Mesendoderm (in vitro differentiated cells): ENCODE measurements around the gene VIPR2.
"Not testable (repeated sequence)": the region's sequence is repeated elsewhere in the genome, so short reads cannot be mapped to it uniquely, and the experiment has no call there.

ENCODE experiments used
- DNase-seq: peaks from one replicate; pipeline ENCODE4 v3.0.0; 2013
- H2AK5ac ChIP-seq: 2 replicates; pipeline ENCODE4 v1.6.1; 2013; ENCODE audit warnings: low read length, inconsistent platforms
- H2BK120ac ChIP-seq: 2 replicates; pipeline ENCODE4 v1.6.1; 2013; ENCODE audit warnings: low read depth, mild to moderate bottlenecking, low read length, moderate library complexity, mixed read lengths
- H2BK15ac ChIP-seq: replicated peaks from 2 replicates; pipeline ENCODE4 v1.6.1; 2013; ENCODE audit warnings: low read depth, mild to moderate bottlenecking, moderate library complexity
- H2BK5ac ChIP-seq: 2 replicates; pipeline ENCODE4 v1.6.1; 2013; ENCODE audit warnings: low read length, inconsistent platforms
- H3K18ac ChIP-seq: 2 replicates; pipeline ENCODE4 v1.6.1; 2013; ENCODE audit warnings: mild to moderate bottlenecking, low read length, mixed read lengths
- H3K23ac ChIP-seq: one replicate; pipeline ENCODE4 v1.6.1; 2013; ENCODE audit warnings: low read length
- H3K27ac ChIP-seq: 2 replicates; pipeline ENCODE4 v1.5.1; 2013; ENCODE audit warnings: low read depth, mild to moderate bottlenecking, inconsistent platforms, low read length, moderate library complexity
- H3K27me3 ChIP-seq: 2 replicates; pipeline ENCODE4 v1.6.1; 2013; ENCODE audit warnings: low read length, control low read depth, mild to moderate bottlenecking, inconsistent platforms; ENCODE audit not compliant: insufficient read depth, poor library complexity
- H3K36me3 ChIP-seq: 2 replicates; pipeline ENCODE4 v1.6.1; 2013; ENCODE audit warnings: low read length, inconsistent platforms; ENCODE audit not compliant: control insufficient read depth, insufficient read depth
- H3K4ac ChIP-seq: one replicate; pipeline ENCODE4 v1.6.1; 2013; ENCODE audit warnings: low read depth, mild to moderate bottlenecking, low read length, moderate library complexity
- H3K4me1 ChIP-seq: 2 replicates; pipeline ENCODE4 v1.6.1; 2013; ENCODE audit warnings: low read depth, low read length, inconsistent platforms; ENCODE audit not compliant: control insufficient read depth
- H3K4me2 ChIP-seq: 2 replicates; pipeline ENCODE4 v1.6.1; 2013; ENCODE audit warnings: low read length
- H3K4me3 ChIP-seq: 2 replicates; pipeline ENCODE4 v1.5.1; 2013; ENCODE audit warnings: mild to moderate bottlenecking, low read length
- H3K56ac ChIP-seq: one replicate; pipeline ENCODE4 v1.6.1; 2013; ENCODE audit warnings: low read length
- H3K79me1 ChIP-seq: 2 replicates; pipeline ENCODE4 v1.6.1; 2013; ENCODE audit warnings: low read length, inconsistent platforms
- H3K79me2 ChIP-seq: 2 replicates; pipeline ENCODE4 v1.6.1; 2013; ENCODE audit warnings: mild to moderate bottlenecking, low read length; ENCODE audit not compliant: control insufficient read depth, insufficient read depth
- H3K9ac ChIP-seq: 2 replicates; pipeline ENCODE4 v1.6.1; 2013; ENCODE audit warnings: low read length, inconsistent platforms
- H4K5ac ChIP-seq: one replicate; pipeline ENCODE4 v1.6.1; 2013; ENCODE audit warnings: low read length
- H4K8ac ChIP-seq: one replicate; pipeline ENCODE4 v1.6.1; 2013; ENCODE audit warnings: low read depth, mild to moderate bottlenecking, control low read depth, low read length, moderate library complexity
- WGBS: extraction: QIAGEN DNeasy Blood & Tissue Kit; methylation state at CpG from one replicate; pipeline ENCODE4 v1.1.7; 2013; ENCODE audit warnings: low lambda C conversion rate, missing lambda C conversion rate; ENCODE audit not compliant: insufficient coverage; ENCODE audit errors: extremely low coverage; 5-methylcytosine and 5-hydroxymethylcytosine counted together

Gene VIPR2

DNA sequence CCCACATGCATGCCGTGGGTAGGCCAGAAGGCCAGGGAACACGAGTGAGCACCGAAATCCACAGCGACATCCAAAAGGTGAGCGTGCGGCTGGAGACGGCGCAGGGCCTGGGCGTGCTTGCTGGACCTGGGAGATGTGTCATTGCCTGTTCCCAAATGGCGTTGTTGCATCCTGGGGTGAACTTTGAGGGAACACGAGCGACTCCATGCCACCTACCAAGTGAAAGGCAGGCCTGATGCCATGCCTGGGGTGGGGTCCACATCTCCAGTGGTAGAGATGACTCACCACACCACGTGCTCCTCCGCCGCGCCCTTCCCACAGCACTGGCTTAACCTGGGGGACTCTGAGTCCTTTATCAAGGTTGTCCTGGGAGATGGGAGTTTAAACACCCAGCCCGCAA lies 24.7 kb upstream of the VIPR2 start:
- H2BK15ac ChIP-seq: no peak overlapping the region
- DNase-seq: no peak
- no peak overlapping the region for H3K56ac ChIP-seq
- H3K4ac ChIP-seq: no peak overlapping the region
- H3K36me3 ChIP-seq: no peaks in the 10 kb centered on the region
- H3K4me3 ChIP-seq: no peak overlapping the region
- no peak overlapping the region for H3K23ac ChIP-seq
- H4K8ac ChIP-seq: no peak overlapping the region
- no peak overlapping the region for H3K4me2 ChIP-seq
- H3K9ac ChIP-seq: no peak overlapping the region
- H4K5ac ChIP-seq: no peak overlapping the region
- H3K18ac ChIP-seq: no peak overlapping the region
- H2BK120ac ChIP-seq: no peak overlapping the region
- no peak overlapping the region for H3K27ac ChIP-seq
- H3K27me3 ChIP-seq: no peaks in the 10 kb centered on the region
- H2BK5ac ChIP-seq: no peak overlapping the region
- no peaks in the 10 kb centered on the region for H3K79me1 ChIP-seq
- no peak overlapping the region for H2AK5ac ChIP-seq
- no peaks in the 10 kb centered on the region for H3K4me1 ChIP-seq
- WGBS: no CpG with 5 or more reads among the region's 17 CpGs
- H3K79me2 ChIP-seq: no peaks in the 10 kb centered on the region

GRCh38 chr7:159167139-159167538 lies 22.5 kb upstream of the VIPR2 start:
- Histone ChIP-seq H3K27me3 (no peaks in the 10 kb centered on the region), H3K27ac (no peak overlapping the region), H3K79me1 (no peaks in the 10 kb centered on the region), H3K79me2 (no peaks in the 10 kb centered on the region), H2AK5ac (no peak overlapping the region), H4K8ac (no peak overlapping the region), H3K4me3 (no peak overlapping the region), H3K4me1 (no peaks in the 10 kb centered on the region), H4K5ac (no peak overlapping the region), H3K36me3 (no peaks in the 10 kb centered on the region), H3K56ac (no peak overlapping the region), H3K18ac (no peak overlapping the region), H3K9ac (no peak overlapping the region), H2BK5ac (no peak overlapping the region), H2BK120ac (no peak overlapping the region), H3K23ac (no peak overlapping the region), H2BK15ac (no peak overlapping the region), H3K4me2 (no peak overlapping the region), H3K4ac (no peak overlapping the region)
- no CpG with 5 or more reads among the region's 15 CpGs for WGBS
- no peak for DNase-seq

DNA sequence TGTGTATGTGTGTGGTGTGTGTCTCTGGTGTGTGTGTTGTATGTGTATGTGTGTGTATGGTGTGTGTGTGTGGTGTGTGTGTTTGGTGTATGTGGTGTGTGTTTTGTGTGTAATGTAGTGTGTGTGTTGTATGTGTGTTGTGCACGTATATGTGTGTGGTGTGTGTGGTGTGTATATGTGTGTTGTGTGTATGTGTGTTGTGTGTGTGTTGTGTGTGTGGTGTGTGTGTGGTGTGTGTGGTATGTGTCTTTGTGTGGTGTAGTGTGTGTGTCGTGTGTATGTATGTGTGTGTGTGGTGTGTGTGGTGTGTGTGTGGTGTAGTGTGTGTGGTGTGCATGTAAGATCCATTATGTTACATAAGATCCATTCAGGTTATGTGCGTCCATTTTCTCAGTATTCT lies 21.9 kb upstream of the VIPR2 start:
- H4K5ac ChIP-seq: no peak overlapping the region
- H4K8ac ChIP-seq: no peak overlapping the region
- no peak overlapping the region for H2BK15ac ChIP-seq
- WGBS: no CpG with 5 or more reads among the region's 3 CpGs
- no peaks in the 10 kb centered on the region for H3K79me1 ChIP-seq
- H3K79me2 ChIP-seq: no peaks in the 10 kb centered on the region
- H3K27me3 ChIP-seq: no peaks in the 10 kb centered on the region
- H3K4me1 ChIP-seq: no peaks in the 10 kb centered on the region
- no peak for DNase-seq
- H3K9ac ChIP-seq: no peak overlapping the region
- H3K27ac ChIP-seq: no peak overlapping the region
- no peak overlapping the region for H3K23ac ChIP-seq
- no peak overlapping the region for H3K4ac ChIP-seq
- no peak overlapping the region for H2BK120ac ChIP-seq
- no peak overlapping the region for H3K4me3 ChIP-seq
- H3K18ac ChIP-seq: no peak overlapping the region
- H2AK5ac ChIP-seq: no peak overlapping the region
- H2BK5ac ChIP-seq: no peak overlapping the region
- no peaks in the 10 kb centered on the region for H3K36me3 ChIP-seq
- H3K56ac ChIP-seq: no peak overlapping the region
- H3K4me2 ChIP-seq: no peak overlapping the region

GRCh38 chr7:159165352-159165751 lies 20.7 kb upstream of the VIPR2 start:
- Histone ChIP-seq H2AK5ac (no peak overlapping the region), H3K56ac (no peak overlapping the region), H3K4ac (no peak overlapping the region), H3K27me3 (no peaks in the 10 kb centered on the region), H3K79me2 (no peaks in the 10 kb centered on the region), H3K79me1 (no peaks in the 10 kb centered on the region), H4K8ac (no peak overlapping the region), H4K5ac (no peak overlapping the region), H3K36me3 (no peaks in the 10 kb centered on the region), H3K23ac (no peak overlapping the region), H3K18ac (no peak overlapping the region), H2BK120ac (no peak overlapping the region), H3K27ac (no peak overlapping the region), H2BK15ac (no peak overlapping the region), H3K4me3 (no peak overlapping the region), H2BK5ac (no peak overlapping the region), H3K4me1 (no peaks in the 10 kb centered on the region), H3K9ac (no peak overlapping the region), H3K4me2 (no peak overlapping the region)
- WGBS: no CpG with 5 or more reads among the region's 6 CpGs
- no peak for DNase-seq

GRCh38 chr7:159163703-159164301 lies 19.1 kb upstream of the VIPR2 start:
- not testable (repeated sequence) for H4K5ac ChIP-seq, H3K9ac ChIP-seq, H3K4me2 ChIP-seq, H3K36me3 ChIP-seq, H2AK5ac ChIP-seq, H4K8ac ChIP-seq, DNase-seq, H3K56ac ChIP-seq, H2BK5ac ChIP-seq, H2BK120ac ChIP-seq, H3K18ac ChIP-seq, H3K4me1 ChIP-seq, H3K79me1 ChIP-seq, H3K4me3 ChIP-seq, H3K23ac ChIP-seq, H2BK15ac ChIP-seq, H3K4ac ChIP-seq, H3K27me3 ChIP-seq, H3K79me2 ChIP-seq, H3K27ac ChIP-seq
- no CpG with 5 or more reads among the region's 11 CpGs for WGBS

DNA sequence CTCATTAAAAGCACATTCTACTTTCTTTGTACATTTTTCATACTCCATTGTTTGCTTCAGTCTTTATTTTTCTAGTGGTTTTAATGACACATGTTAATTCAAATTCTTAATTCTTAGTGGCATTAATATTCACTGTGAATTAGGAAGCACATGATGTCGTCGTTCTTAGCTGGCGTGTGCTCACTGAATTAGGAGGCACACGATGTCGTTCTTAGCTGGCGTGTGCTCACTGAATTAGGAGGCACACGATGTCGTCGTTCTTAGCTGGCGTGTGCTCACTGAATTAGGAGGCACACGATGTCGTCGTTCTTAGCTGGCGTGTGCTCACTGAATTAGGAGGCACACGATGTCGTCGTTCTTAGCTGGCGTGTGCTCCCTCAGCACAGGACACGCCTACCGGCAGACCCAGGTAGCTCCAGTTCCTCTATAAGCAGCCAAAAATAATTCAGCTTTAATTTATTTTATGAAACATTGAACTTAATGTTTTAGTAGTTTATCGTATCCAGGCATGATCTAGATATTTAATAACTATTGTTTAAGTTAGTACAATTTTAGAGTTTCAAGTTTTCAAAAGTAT lies 17.5 kb upstream of the VIPR2 start:
- H2BK15ac ChIP-seq, H2AK5ac ChIP-seq, H2BK5ac ChIP-seq, H3K23ac ChIP-seq, H2BK120ac ChIP-seq, H3K36me3 ChIP-seq, H3K56ac ChIP-seq, H3K4ac ChIP-seq, H3K9ac ChIP-seq, H3K4me3 ChIP-seq, H4K8ac ChIP-seq, H3K79me2 ChIP-seq, H3K27me3 ChIP-seq, DNase-seq, H4K5ac ChIP-seq, H3K4me1 ChIP-seq, H3K27ac ChIP-seq, H3K4me2 ChIP-seq, H3K18ac ChIP-seq, H3K79me1 ChIP-seq: not testable (repeated sequence)
- 100% methylated on average over 1 of the region's 21 CpGs for WGBS
